Transverse colon (tissue), 4 donors: Measurements from ENCODE around the gene CD300A.

Experiments used
- CTCF ChIP-seq, 5 experiments: fragments of 200-600 bp in 3 of 5; fragments of 450-650 bp in 2 of 5; sonication (generic) in 3 of 5; IDR thresholded peaks; 1 replicate in 2 of 5; 2 replicates in 3 of 5; pipeline ENCODE4 v1.5.1; 2016 to 2017; ENCODE audit warnings: antibody characterized with exemption in 5 of 5, inconsistent platforms in 3 of 5, mild to moderate bottlenecking in 2 of 5, moderate library complexity in 1 of 5
- POLR2AphosphoS5 ChIP-seq, 3 donors: sonication (generic); formaldehyde crosslinking; IDR thresholded peaks; one replicate each; pipeline ENCODE4 v1.6.1; 2016; ENCODE audit warnings: antibody characterized with exemption in 3 of 3

GRCh38 chr17:74499992-74500391 is 33.6 kb downstream of the CD300A start:
- TF ChIP-seq CTCF (IDR thresholded peaks at IDR 0.05) (no peak), POLR2AphosphoS5 (IDR thresholded peaks at IDR 0.05) (no peak)
